Vein endothelial cell (primary cell): ENCODE data around the gene MINDY3. TPM values are rescaled to one million over a fixed set of nuclear protein-coding genes. Genes with fewer than 3 reads are reported as not detected.

Experiments used
- total RNA-seq: library from RNA; depleted of rRNA; stranded (reverse); fragments of >200 nt; gene quantifications from 2 replicates; pipeline ENCODE4 v1.2.3, GENCODE V29; 2012

Gene MINDY3
- total RNA-seq: 25.2 and 28.4 TPM in 2 replicates

DNA sequence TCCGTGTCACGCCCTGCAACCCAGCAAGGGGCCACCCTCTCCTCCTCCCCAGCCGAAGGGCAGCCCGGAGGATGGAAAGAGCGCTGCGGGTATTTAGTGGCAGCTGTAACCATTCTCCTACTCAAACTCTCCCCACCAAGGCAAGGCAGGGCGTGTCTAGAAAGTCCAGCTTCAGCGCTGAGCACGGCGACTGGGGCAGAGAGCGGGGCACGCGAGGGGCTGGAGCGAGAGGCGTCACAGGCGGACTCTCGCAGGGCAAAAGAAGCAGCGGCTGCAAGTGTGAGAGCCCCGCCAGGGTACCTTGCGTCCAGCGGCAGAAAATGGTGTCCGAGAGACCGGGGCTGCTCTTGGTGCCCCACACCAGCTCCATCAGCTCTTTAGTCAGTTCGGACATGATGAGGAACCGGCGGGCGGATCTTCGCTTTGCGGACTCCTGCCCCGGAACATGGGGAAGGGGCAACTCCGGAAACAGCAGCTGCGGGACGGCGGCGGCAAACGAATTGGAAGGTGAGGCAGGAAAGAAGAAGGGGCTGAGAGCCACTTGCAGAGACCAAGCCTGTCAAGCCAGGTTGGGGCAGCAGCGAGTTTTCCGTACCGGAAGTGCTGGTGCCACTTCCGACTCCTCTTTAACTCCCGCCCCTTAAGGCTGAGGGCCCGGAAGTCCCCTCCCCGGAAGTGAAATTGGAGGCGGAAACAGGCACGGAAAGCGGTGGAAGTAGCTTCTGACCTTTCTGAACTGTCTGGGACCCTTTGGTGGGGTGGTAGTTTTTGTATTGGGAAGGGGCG lies at the start of gene MINDY3:
MINDY3 (minus strand) TSS at position 602 of the 786 bp plus-strand sequence; CDS start at position 394, 208 bp downstream.

Other genes starting within 250 kb of the MINDY3 start
- gene ITGA8, start 140.6 kb downstream of the MINDY3 start, total RNA-seq: under 0.01 and 0.57 TPM in 2 replicates